Fibroblast of lung (primary cell): ENCODE data around the gene DAAM1. TPM values are rescaled to one million over a fixed set of nuclear protein-coding genes. Genes with fewer than 3 reads are reported as not detected.

ENCODE experiments used
- DNase-seq, 2 donors: peaks; one replicate each; pipeline versions ENCODE4 v3.0.0 to v3.0.0-alpha.2; 2010; ENCODE audit warnings: low read depth in 2 of 2
- H2AFZ ChIP-seq: 2 replicates; pipeline ENCODE4 v1.5.1; 2012; ENCODE audit warnings: low read length, control low read depth, inconsistent platforms
- H3K27ac ChIP-seq: 2 replicates; pipeline ENCODE4 v1.5.1; 2011; ENCODE audit warnings: low read length, control low read depth; ENCODE audit not compliant: insufficient read depth
- H3K27me3 ChIP-seq: 2 replicates; pipeline ENCODE4 v1.5.1; 2011; ENCODE audit warnings: mild to moderate bottlenecking, low read length; ENCODE audit not compliant: control insufficient read depth, insufficient read depth
- H3K36me3 ChIP-seq: 2 replicates; pipeline ENCODE4 v1.5.1; 2011; ENCODE audit warnings: low read length; ENCODE audit not compliant: control insufficient read depth, insufficient read depth
- H3K4me1 ChIP-seq: 2 replicates; pipeline ENCODE4 v1.5.1; 2011; ENCODE audit warnings: low read length; ENCODE audit not compliant: control insufficient read depth, insufficient read depth; ENCODE audit errors: extremely low read depth
- H3K4me2 ChIP-seq: 2 replicates; pipeline ENCODE4 v1.5.1; 2011; ENCODE audit warnings: low read length, control low read depth; ENCODE audit not compliant: insufficient read depth; ENCODE audit errors: extremely low read depth
- H3K4me3 ChIP-seq, 4 experiments: fragments of 200-600 bp in 1 of 4; sonication (generic) in 1 of 4; replicated peaks in 1 of 4; 2 replicates each; pipeline ENCODE4 v1.5.1; 2011 to 2016; ENCODE audit warnings: low read length in 4 of 4, low read depth in 3 of 4, mild to moderate bottlenecking in 3 of 4, control low read depth in 2 of 4, inconsistent platforms in 1 of 4, mixed read lengths in 1 of 4; ENCODE audit not compliant: insufficient read depth in 1 of 4; ENCODE audit errors: control extremely low read depth in 1 of 4
- H3K79me2 ChIP-seq: 2 replicates; pipeline ENCODE4 v1.5.1; 2012; ENCODE audit warnings: mild to moderate bottlenecking, low read length, inconsistent platforms; ENCODE audit not compliant: control insufficient read depth, insufficient read depth
- H3K9ac ChIP-seq: 2 replicates; pipeline ENCODE4 v1.5.1; 2011; ENCODE audit warnings: mild to moderate bottlenecking, low read length, control low read depth; ENCODE audit not compliant: insufficient read depth
- H3K9me3 ChIP-seq: 2 replicates; pipeline ENCODE4 v1.5.1; 2012; ENCODE audit warnings: low read depth, low read length; ENCODE audit not compliant: control insufficient read depth, insufficient read depth
- H4K20me1 ChIP-seq: 2 replicates; pipeline ENCODE4 v1.5.1; 2011; ENCODE audit warnings: low read length; ENCODE audit not compliant: control insufficient read depth, insufficient read depth; ENCODE audit errors: extremely low read depth
- CTCF ChIP-seq, 2 donors: IDR thresholded peaks in 1 of 2; conservative IDR thresholded peaks in 1 of 2; 1 replicate in 1 of 2; 2 replicates in 1 of 2; pipeline ENCODE4 v1.5.1; 2011 to 2012; ENCODE audit warnings: low read length in 2 of 2, control low read depth in 1 of 2, inconsistent platforms in 1 of 2, low read depth in 1 of 2, mild to moderate bottlenecking in 1 of 2
- EZH2 ChIP-seq: IDR thresholded peaks from 2 replicates; pipeline ENCODE4 v1.5.1; 2012; ENCODE audit warnings: low read length, control low read depth, mild to moderate bottlenecking; ENCODE audit errors: missing control alignments
- polyA plus RNA-seq, 2 donors: library from polyadenylated mRNA; depleted of rRNA in 1 of 2; stranded (reverse) in 1 of 2; unstranded in 1 of 2; fragments of >200 nt; gene quantifications; 2 replicates each; pipeline ENCODE4 v1.2.1, GENCODE V29; 2011 to 2012; ENCODE audit warnings: missing spikeins in 1 of 2
- total RNA-seq: library from RNA; depleted of rRNA; stranded (reverse); fragments of >200 nt; gene quantifications from 2 replicates; pipeline ENCODE4 v1.2.1, GENCODE V29; 2014

Gene DAAM1
- total and polyA plus RNA-seq, 2 donors (not counting 1 experiment from before 2014, with no cell fraction given): 15.5 to 36.3 TPM

- Histone ChIP-seq H3K4me2 (no peak overlapping the region), H3K9me3 (no peaks in the 10 kb centered on the region), H3K27me3 (no peaks in the 10 kb centered on the region), H3K9ac (no peak overlapping the region), H3K4me3 (no peak overlapping the region), H3K36me3 (no peaks in the 10 kb centered on the region), H3K4me1 (peaks cover 3% of the 10 kb centered on the region), H3K79me2 (no peaks in the 10 kb centered on the region), H4K20me1 (no peaks in the 10 kb centered on the region), H2AFZ (no peak overlapping the region), H3K27ac (no peak overlapping the region)
- DNase-seq: no peak
- TF ChIP-seq EZH2: no peak
- no peak for TF ChIP-seq CTCF (conservative IDR thresholded peaks at IDR 0.05 in 1 of 2, IDR thresholded peaks at IDR 0.05 in 1 of 2; ENCODE audit: low read depth in 1 of 2, low read length in 2 of 2)
Measured at GRCh38 chr14:59355091-59355490, 166.6 kb downstream of the DAAM1 start.

GRCh38 chr14:59356312-59356711, 167.8 kb downstream of the DAAM1 start:
- no peak overlapping the region for H3K4me3 ChIP-seq
- TF ChIP-seq CTCF (conservative IDR thresholded peaks at IDR 0.05 in 1 of 2, IDR thresholded peaks at IDR 0.05 in 1 of 2; ENCODE audit: low read depth in 1 of 2, low read length in 2 of 2): no peak
- TF ChIP-seq EZH2: no peak

GRCh38 chr14:59356767-59357166, 168.3 kb downstream of the DAAM1 start:
- no peaks in the 10 kb centered on the region for H3K9me3 ChIP-seq
- no peaks in the 10 kb centered on the region for H4K20me1 ChIP-seq
- peaks cover 3% of the 10 kb centered on the region for H3K4me1 ChIP-seq
- H3K27ac ChIP-seq: no peak overlapping the region
- no peak overlapping the region for H3K4me2 ChIP-seq
- H3K9ac ChIP-seq: no peak overlapping the region
- H3K36me3 ChIP-seq: no peaks in the 10 kb centered on the region
- H3K79me2 ChIP-seq: no peaks in the 10 kb centered on the region
- DNase-seq: no peak
- no peak for TF ChIP-seq EZH2
- TF ChIP-seq CTCF (conservative IDR thresholded peaks at IDR 0.05 in 1 of 2, IDR thresholded peaks at IDR 0.05 in 1 of 2; ENCODE audit: low read depth in 1 of 2, low read length in 2 of 2): no peak
- H3K4me3 ChIP-seq: no peak overlapping the region
- H2AFZ ChIP-seq: no peak overlapping the region
- H3K27me3 ChIP-seq: no peaks in the 10 kb centered on the region

More at GRCh38 chr14:59356312-59356711, 167.8 kb downstream of the DAAM1 start:
- Histone ChIP-seq H3K79me2 (no peaks in the 10 kb centered on the region), H3K36me3 (no peaks in the 10 kb centered on the region), H3K9me3 (no peaks in the 10 kb centered on the region), H3K27ac (no peak overlapping the region), H4K20me1 (no peaks in the 10 kb centered on the region), H3K9ac (no peak overlapping the region), H3K4me2 (no peak overlapping the region), H3K4me1 (peaks cover 3% of the 10 kb centered on the region), H2AFZ (no peak overlapping the region), H3K27me3 (no peaks in the 10 kb centered on the region)
- DNase-seq: no peak
